Erythroblast (primary cell): Measurements from ENCODE around the gene TNFSF13.

Experiments used
- GATA1 ChIP-seq: IDR thresholded peaks from 2 replicates; pipeline ENCODE4 v1.6.1; 2011; ENCODE audit warnings: low read depth, mild to moderate bottlenecking, control low read depth, low read length, moderate library complexity
- POLR2A ChIP-seq: IDR thresholded peaks from 2 replicates; pipeline ENCODE4 v1.6.1; 2011; ENCODE audit warnings: mild to moderate bottlenecking, low read length

DNA sequence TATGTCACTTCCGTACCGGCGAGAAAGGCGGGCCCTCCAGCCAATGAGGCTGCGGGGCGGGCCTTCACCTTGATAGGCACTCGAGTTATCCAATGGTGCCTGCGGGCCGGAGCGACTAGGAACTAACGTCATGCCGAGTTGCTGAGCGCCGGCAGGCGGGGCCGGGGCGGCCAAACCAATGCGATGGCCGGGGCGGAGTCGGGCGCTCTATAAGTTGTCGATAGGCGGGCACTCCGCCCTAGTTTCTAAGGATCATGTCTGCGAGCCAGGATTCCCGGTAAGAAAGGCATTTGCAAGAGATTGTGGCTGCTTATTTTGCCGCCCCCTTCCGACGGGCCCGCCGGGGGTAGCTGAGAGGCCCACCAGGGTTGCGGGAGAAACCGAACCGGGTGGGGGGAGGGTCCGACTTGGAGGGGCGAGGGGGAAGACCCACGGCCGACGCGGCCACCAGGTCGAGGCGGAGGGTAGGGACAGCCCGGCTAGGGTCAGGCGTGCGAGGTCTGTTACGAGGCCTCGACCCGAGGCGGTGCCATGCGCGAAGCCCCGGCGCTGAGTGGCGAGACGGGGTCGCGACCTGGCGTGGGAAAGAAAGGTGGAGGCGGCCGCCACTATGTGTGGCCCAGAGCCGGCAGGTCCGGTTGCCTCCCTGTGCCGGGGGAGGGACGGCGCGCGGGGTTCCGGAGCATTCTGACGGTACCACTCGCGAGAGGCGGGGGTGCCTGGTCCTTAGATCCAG lies 14.2 kb downstream of the TNFSF13 start:
- peak; percentile 99 for TF ChIP-seq POLR2A
- TF ChIP-seq GATA1 = no peak
